GM12878 (cell line): ENCODE data around the gene PPHLN1. TPM values are rescaled to one million over a fixed set of nuclear protein-coding genes. Genes with fewer than 3 reads are reported as not detected.

ENCODE experiments used
- BCL11A ChIP-seq: IDR thresholded peaks from 2 replicates; pipeline ENCODE4 v1.6.1; 2011; ENCODE audit warnings: low read depth, low read length
- BRCA1 ChIP-seq: IDR thresholded peaks from 2 replicates; pipeline ENCODE4 v1.6.1; 2011; ENCODE audit warnings: low read depth, low read length, improper control_type of control experiment
- CHD4 ChIP-seq: fragments of 200-600 bp; sonication (generic); IDR thresholded peaks from 2 replicates; pipeline ENCODE4 v1.6.1; 2016; ENCODE audit warnings: mild to moderate bottlenecking
- CREB1 ChIP-seq: IDR thresholded peaks from 2 replicates; pipeline ENCODE4 v1.6.1; 2012; ENCODE audit warnings: low read depth, mild to moderate bottlenecking, inconsistent platforms
- EP300 ChIP-seq, 2 experiments: fragments of 150-350 bp in 1 of 2; IDR thresholded peaks; 2 replicates each; pipeline ENCODE4 v1.6.1; 2011 to 2012; ENCODE audit warnings: low read depth in 2 of 2, low read length in 2 of 2, borderline replicate concordance in 1 of 2, improper control_type of control experiment in 1 of 2, inconsistent platforms in 1 of 2; ENCODE audit not compliant: control insufficient read depth in 1 of 2
- IRF4 ChIP-seq: IDR thresholded peaks from 2 replicates; pipeline ENCODE4 v1.6.1; 2011; ENCODE audit warnings: low read depth, low read length
- NFIC ChIP-seq: IDR thresholded peaks from 2 replicates; pipeline ENCODE4 v1.6.1; 2012; ENCODE audit warnings: low read depth, mild to moderate bottlenecking, inconsistent platforms, low read length, moderate library complexity
- PAX5 ChIP-seq: IDR thresholded peaks from 2 replicates; pipeline ENCODE4 v1.6.1; 2011; ENCODE audit warnings: low read depth, low read length, borderline replicate concordance
- RUNX3 ChIP-seq: IDR thresholded peaks from 2 replicates; pipeline ENCODE4 v1.6.1; 2012; ENCODE audit warnings: low read length, inconsistent platforms
- ZNF274 ChIP-seq: IDR thresholded peaks from one replicate; pipeline ENCODE4 v1.8.0; 2011; ENCODE audit not compliant: insufficient read length, insufficient read depth
- polyA plus RNA-seq, 11 experiments: library from polyadenylated mRNA; depleted of rRNA in 4 of 11; unstranded in 6 of 11; stranded (reverse) in 5 of 11; fragments of >200 nt; fragmentation: Nextera tagmentation in 4 of 11; fragmentation: Illumina TruSeq in 1 of 11; extraction: Ambion mirVana in 4 of 11; extraction: Trizol in 1 of 11; gene quantifications; 1 replicate in 1 of 11; 2 replicates in 10 of 11; pipeline versions ENCODE4 v1.2.1 to v1.2.3, GENCODE V29; 2011 to 2016; ENCODE audit warnings: inconsistent platforms in 2 of 11, missing spikeins in 2 of 11, low read depth in 1 of 11
- total RNA-seq, 4 experiments: library from RNA; depleted of rRNA in 3 of 4; stranded (reverse); fragments of >200 nt in 3 of 4; fragmentation: Illumina TruSeq in 1 of 4; extraction: Trizol in 1 of 4; gene quantifications; 2 replicates each; pipeline versions ENCODE4 v1.2.1 to v1.2.3, GENCODE V29; 2013 to 2021
- TF ChIP-seq, protein P1 (sequence below): IDR thresholded peaks from 2 replicates; pipeline ENCODE4 v1.6.1; 2012; ENCODE audit warnings: low read length, inconsistent platforms
- TF ChIP-seq, protein P2 (sequence below): fragments of 450-650 bp; IDR thresholded peaks from 2 replicates; pipeline ENCODE4 v1.6.1; 2018; ENCODE audit warnings: mild to moderate bottlenecking, low read depth, moderate library complexity; ENCODE audit not compliant: partially characterized antibody

The PPHLN1 gene
- total and polyA plus RNA-seq, 10 of the 15 experiments (the other 5 are each of a cell fraction or from before 2014, with no cell fraction given), result 73.6 to 117 (median 92.1) TPM

GRCh38 chr12:42421844-42422779 is 96.1 kb downstream of the PPHLN1 start (continued):
- TF ChIP-seq, protein P1, sequence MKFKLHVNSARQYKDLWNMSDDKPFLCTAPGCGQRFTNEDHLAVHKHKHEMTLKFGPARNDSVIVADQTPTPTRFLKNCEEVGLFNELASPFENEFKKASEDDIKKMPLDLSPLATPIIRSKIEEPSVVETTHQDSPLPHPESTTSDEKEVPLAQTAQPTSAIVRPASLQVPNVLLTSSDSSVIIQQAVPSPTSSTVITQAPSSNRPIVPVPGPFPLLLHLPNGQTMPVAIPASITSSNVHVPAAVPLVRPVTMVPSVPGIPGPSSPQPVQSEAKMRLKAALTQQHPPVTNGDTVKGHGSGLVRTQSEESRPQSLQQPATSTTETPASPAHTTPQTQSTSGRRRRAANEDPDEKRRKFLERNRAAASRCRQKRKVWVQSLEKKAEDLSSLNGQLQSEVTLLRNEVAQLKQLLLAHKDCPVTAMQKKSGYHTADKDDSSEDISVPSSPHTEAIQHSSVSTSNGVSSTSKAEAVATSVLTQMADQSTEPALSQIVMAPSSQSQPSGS, result 0 out of 2 replicates have a peak, but pooled peaks have one; percentile 27
- no peak for TF ChIP-seq ZNF274
- peak in 1 of 2 experiments; percentile 42; a peak in 1 of 4 replicates for TF ChIP-seq EP300 (IDR thresholded peaks at IDR 0.05; ENCODE audit: borderline replicate concordance in 1 of 2, control insufficient read depth in 1 of 2, low read depth in 2 of 2, low read length in 2 of 2)
- peak; percentile 68; the same call in 1 of the 2 replicates for TF ChIP-seq NFIC
- TF ChIP-seq CREB1, result 0 out of 2 replicates have a peak, but pooled peaks have one; percentile 42
- TF ChIP-seq BRCA1, result no peak
- TF ChIP-seq RUNX3, result peak; percentile 59
- peak; percentile 89; the same call in 1 of the 2 replicates for TF ChIP-seq IRF4
- no peak for TF ChIP-seq CHD4
- TF ChIP-seq, protein P2, sequence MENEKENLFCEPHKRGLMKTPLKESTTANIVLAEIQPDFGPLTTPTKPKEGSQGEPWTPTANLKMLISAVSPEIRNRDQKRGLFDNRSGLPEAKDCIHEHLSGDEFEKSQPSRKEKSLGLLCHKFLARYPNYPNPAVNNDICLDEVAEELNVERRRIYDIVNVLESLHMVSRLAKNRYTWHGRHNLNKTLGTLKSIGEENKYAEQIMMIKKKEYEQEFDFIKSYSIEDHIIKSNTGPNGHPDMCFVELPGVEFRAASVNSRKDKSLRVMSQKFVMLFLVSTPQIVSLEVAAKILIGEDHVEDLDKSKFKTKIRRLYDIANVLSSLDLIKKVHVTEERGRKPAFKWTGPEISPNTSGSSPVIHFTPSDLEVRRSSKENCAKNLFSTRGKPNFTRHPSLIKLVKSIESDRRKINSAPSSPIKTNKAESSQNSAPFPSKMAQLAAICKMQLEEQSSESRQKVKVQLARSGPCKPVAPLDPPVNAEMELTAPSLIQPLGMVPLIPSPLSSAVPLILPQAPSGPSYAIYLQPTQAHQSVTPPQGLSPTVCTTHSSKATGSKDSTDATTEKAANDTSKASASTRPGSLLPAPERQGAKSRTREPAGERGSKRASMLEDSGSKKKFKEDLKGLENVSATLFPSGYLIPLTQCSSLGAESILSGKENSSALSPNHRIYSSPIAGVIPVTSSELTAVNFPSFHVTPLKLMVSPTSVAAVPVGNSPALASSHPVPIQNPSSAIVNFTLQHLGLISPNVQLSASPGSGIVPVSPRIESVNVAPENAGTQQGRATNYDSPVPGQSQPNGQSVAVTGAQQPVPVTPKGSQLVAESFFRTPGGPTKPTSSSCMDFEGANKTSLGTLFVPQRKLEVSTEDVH, result no peak
- TF ChIP-seq PAX5, result 0 out of 2 replicates have a peak, but pooled peaks have one; percentile 21
- TF ChIP-seq BCL11A, result peak; percentile 90
